Osteocyte (in vitro differentiated cells): ENCODE results near the gene IL3RA. TPM values are rescaled to one million over a fixed set of nuclear protein-coding genes. Genes with fewer than 3 reads are reported as not detected.

Experiments
- DNase-seq: peaks from one replicate; pipeline ENCODE4 v3.0.0; 2021; ENCODE audit warnings: mixed read lengths; ENCODE audit not compliant: unreplicated experiment; ENCODE audit errors: extremely low spot score
- H3K27ac Mint-ChIP-seq: one replicate; pipeline ENCODE4 v1.8.0; 2021; ENCODE audit warnings: mild to moderate bottlenecking, mixed read lengths; ENCODE audit not compliant: unreplicated experiment
- H3K27me3 Mint-ChIP-seq: one replicate; pipeline ENCODE4 v1.8.0; 2021; ENCODE audit warnings: mixed read lengths; ENCODE audit not compliant: unreplicated experiment
- H3K36me3 Mint-ChIP-seq: one replicate; pipeline ENCODE4 v1.8.0; 2021; ENCODE audit warnings: mixed read lengths; ENCODE audit not compliant: unreplicated experiment
- H3K4me1 Mint-ChIP-seq: one replicate; pipeline ENCODE4 v1.8.0; 2021; ENCODE audit warnings: mixed read lengths; ENCODE audit not compliant: unreplicated experiment
- H3K4me3 Mint-ChIP-seq: one replicate; pipeline ENCODE4 v1.8.0; 2021; ENCODE audit warnings: mild to moderate bottlenecking, moderate library complexity, mixed read lengths; ENCODE audit not compliant: unreplicated experiment
- H3K9me3 Mint-ChIP-seq: one replicate; pipeline ENCODE4 v1.8.0; 2021; ENCODE audit warnings: mixed read lengths; ENCODE audit not compliant: unreplicated experiment
- total RNA-seq: library from RNA; stranded (reverse); gene quantifications from 2 replicates; pipeline ENCODE4 v1.2.1, GENCODE V29; 2021
- TF ChIP-seq, protein P1 (sequence below): fragments of 200-600 bp; sonication (generic); IDR thresholded peaks from 2 replicates; pipeline ENCODE4 v1.5.0; 2021; ENCODE audit warnings: antibody characterized with exemption, mild to moderate bottlenecking, moderate library complexity

IL3RA gene
- total RNA-seq, 1 donor from 2014 or later, result 0.24 TPM

DNA sequence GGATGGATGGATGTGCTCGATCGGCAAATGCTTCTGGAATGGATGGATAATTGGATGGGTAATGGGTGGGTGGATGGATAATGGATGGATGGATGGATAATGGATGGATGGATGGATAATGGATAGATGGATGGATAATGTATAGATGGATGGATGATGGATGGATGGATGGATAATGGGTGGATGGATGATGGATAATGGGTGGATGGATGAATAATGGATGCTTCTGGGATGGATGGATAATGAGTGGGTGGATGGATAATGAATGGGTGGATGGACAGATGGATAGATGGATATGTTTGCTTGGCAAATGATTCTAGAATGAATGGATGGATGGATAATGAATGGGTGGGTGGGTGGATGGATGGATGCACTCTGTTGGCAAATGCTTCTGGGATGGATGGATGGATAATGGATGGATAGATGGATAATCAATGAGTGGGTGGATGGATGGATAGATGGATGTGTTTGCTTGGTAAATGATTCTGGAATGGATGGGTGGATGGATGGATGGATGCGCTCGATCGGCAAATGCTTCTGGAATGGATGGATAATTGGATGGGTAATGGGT lies 59.1 kb downstream of the IL3RA start:
- Mint-ChIP-seq H3K27ac (no peak overlapping the region), H3K4me3 (no peak overlapping the region), H3K36me3 (peaks cover 5% of the 10 kb centered on the region), H3K4me1 (peaks cover 32% of the 10 kb centered on the region), H3K9me3 (no peaks in the 10 kb centered on the region), H3K27me3 (no peaks in the 10 kb centered on the region)
- TF ChIP-seq, protein P1, sequence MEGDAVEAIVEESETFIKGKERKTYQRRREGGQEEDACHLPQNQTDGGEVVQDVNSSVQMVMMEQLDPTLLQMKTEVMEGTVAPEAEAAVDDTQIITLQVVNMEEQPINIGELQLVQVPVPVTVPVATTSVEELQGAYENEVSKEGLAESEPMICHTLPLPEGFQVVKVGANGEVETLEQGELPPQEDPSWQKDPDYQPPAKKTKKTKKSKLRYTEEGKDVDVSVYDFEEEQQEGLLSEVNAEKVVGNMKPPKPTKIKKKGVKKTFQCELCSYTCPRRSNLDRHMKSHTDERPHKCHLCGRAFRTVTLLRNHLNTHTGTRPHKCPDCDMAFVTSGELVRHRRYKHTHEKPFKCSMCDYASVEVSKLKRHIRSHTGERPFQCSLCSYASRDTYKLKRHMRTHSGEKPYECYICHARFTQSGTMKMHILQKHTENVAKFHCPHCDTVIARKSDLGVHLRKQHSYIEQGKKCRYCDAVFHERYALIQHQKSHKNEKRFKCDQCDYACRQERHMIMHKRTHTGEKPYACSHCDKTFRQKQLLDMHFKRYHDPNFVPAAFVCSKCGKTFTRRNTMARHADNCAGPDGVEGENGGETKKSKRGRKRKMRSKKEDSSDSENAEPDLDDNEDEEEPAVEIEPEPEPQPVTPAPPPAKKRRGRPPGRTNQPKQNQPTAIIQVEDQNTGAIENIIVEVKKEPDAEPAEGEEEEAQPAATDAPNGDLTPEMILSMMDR, result no peak
- DNase-seq, result no peak

GRCh38 chrX:1397001-1397400 lies 60.4 kb downstream of the IL3RA start:
- Mint-ChIP-seq H3K36me3 (peaks cover 1% of the 10 kb centered on the region), H3K27me3 (no peaks in the 10 kb centered on the region), H3K9me3 (no peaks in the 10 kb centered on the region), H3K4me1 (peaks cover 27% of the 10 kb centered on the region), H3K27ac (no peak overlapping the region), H3K4me3 (no peak overlapping the region)
- TF ChIP-seq, protein P1, result no peak
- DNase-seq, result no peak

- no peaks in the 10 kb centered on the region for H3K27me3 Mint-ChIP-seq
- TF ChIP-seq, protein P1, result no peak
- H3K9me3 Mint-ChIP-seq, result no peaks in the 10 kb centered on the region
- peaks cover 1% of the 10 kb centered on the region for H3K36me3 Mint-ChIP-seq
- H3K4me3 Mint-ChIP-seq, result no peak overlapping the region
- peaks cover 27% of the 10 kb centered on the region for H3K4me1 Mint-ChIP-seq
- DNase-seq, result no peak
- no peak overlapping the region for H3K27ac Mint-ChIP-seq
These were observed 61.1 kb downstream of the IL3RA start for GRCh38 chrX:1397441-1398270.

DNA sequence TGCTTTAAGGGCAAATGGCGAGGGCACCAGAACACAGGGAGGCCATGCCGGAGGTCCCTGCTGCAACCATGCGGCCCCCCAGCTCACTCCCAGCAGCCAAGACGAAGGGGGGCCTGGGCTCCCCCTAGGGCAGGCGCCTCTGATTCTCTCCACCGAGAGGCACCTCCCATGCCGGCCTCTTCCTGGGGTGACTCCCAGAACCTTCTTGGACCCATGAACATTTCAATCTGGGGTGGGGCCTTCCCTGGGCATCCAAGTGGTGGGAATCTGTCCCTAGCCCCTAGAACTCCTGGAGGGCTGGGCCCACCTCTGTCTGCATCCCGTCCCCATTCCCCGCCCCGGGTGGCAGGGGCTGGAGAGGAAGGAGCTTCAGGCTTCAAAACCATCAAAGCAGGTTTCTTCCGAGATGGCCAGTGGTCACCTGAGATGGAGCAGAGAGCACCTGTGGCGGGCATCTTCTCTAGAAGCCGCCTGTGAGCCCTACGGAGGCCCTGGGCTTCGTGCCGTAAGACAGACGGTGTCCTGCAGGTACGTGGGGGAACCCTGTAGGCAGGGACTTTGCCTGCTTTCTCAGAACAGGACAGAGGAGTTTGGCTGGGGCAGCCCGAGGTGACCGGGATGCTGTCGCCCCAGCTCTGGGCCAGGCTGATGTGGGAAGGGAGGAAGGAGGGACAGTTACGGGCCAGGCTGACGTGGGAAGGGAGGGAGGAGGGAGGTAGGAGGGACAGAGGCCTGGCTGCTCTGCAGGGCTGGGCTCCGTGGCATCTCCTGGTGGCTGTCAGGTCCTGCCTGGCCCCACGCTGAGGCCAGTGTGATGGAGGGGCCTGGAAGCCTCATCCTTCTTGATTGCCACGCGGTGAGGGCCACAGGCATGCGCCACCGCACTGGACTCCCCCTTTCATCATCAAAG lies 62.1 kb downstream of the IL3RA start:
- DNase-seq, result no peak
- Mint-ChIP-seq H3K27me3 (no peaks in the 10 kb centered on the region), H3K27ac (no peak overlapping the region)

More for the DNA sequence above, 62.1 kb downstream of the IL3RA start:
- Mint-ChIP-seq H3K36me3 (peaks cover 1% of the 10 kb centered on the region), H3K4me1 (peaks cover 19% of the 10 kb centered on the region), H3K9me3 (no peaks in the 10 kb centered on the region), H3K4me3 (no peak overlapping the region)
- TF ChIP-seq, protein P1, result no peak
